Adrenal gland (tissue), 12 donors: Measurements from ENCODE around the gene CEP131. TPM values are rescaled to one million over a fixed set of nuclear protein-coding genes. Genes with fewer than 3 reads are reported as not detected.
A peak's percentile ranks its signal among the peaks of the same experiment; 100 is the strongest.

Experiments used
- DNase-seq, 7 donors: peaks; one replicate each; pipeline ENCODE4 v3.0.0-alpha.2; 2019 to 2020
- H3K27ac ChIP-seq, 5 donors: fragments of 200-600 bp; sonication (generic) in 4 of 5; 1 replicate in 3 of 5; 2 replicates in 2 of 5; pipeline versions ENCODE4 v1.5.1 to v1.8.0; 2016 to 2020; ENCODE audit warnings: mild to moderate bottlenecking in 1 of 5
- H3K27me3 ChIP-seq: fragments of 200-600 bp; 2 replicates; pipeline ENCODE4 v1.8.0; 2021
- H3K36me3 ChIP-seq, 2 donors: fragments of 200-600 bp; replicated peaks in 1 of 2; 1 replicate in 1 of 2; 2 replicates in 1 of 2; pipeline versions ENCODE4 v1.5.1 to v1.8.0; 2018 to 2022
- H3K4me1 ChIP-seq, 2 donors: fragments of 200-600 bp; replicated peaks in 1 of 2; 1 replicate in 1 of 2; 2 replicates in 1 of 2; pipeline versions ENCODE4 v1.5.1 to v1.8.0; 2018 to 2021
- H3K4me3 ChIP-seq, 4 donors: fragments of 200-600 bp; sonication (generic) in 3 of 4; one replicate each; pipeline ENCODE4 v1.5.1; 2016 to 2018
- H3K9me3 ChIP-seq, 3 donors: fragments of 200-600 bp; sonication (generic) in 1 of 3; replicated peaks in 1 of 3; 1 replicate in 2 of 3; 2 replicates in 1 of 3; pipeline versions ENCODE4 v1.5.1 to v1.8.0; 2016 to 2021
- CTCF ChIP-seq, 6 experiments: fragments of 450-650 bp in 4 of 6; fragments of 200-600 bp in 2 of 6; sonication (generic) in 1 of 6; IDR thresholded peaks; 1 replicate in 5 of 6; 2 replicates in 1 of 6; pipeline versions ENCODE4 v1.5.1 to v1.8.0; 2016 to 2021; ENCODE audit warnings: antibody characterized with exemption in 6 of 6, mild to moderate bottlenecking in 2 of 6, moderate library complexity in 1 of 6
- POLR2A ChIP-seq, 2 donors: fragments of 450-650 bp; IDR thresholded peaks; one replicate each; pipeline ENCODE4 v1.6.1; 2017; ENCODE audit warnings: antibody characterized with exemption in 2 of 2, mild to moderate bottlenecking in 2 of 2, moderate library complexity in 1 of 2
- WGBS, 4 donors: extraction: QIAGEN DNeasy Blood & Tissue Kit in 2 of 4; methylation state at CpG; one replicate each; pipeline versions ENCODE4 v1.1.5 to v1.1.7; 2013 to 2017; 5-methylcytosine and 5-hydroxymethylcytosine counted together
- intact Hi-C, 2 donors: fragments of 100-400 bp; cut with DNase I; formaldehyde crosslinking; loops; one replicate each; pipeline versions ENCODE4 v1.14.1 to v1.15.0; 2022 to 2023
- polyA plus RNA-seq, 3 donors: library from polyadenylated mRNA; stranded (reverse); fragments of 200-250 nt in 2 of 3; fragments of 350-450 nt in 1 of 3; fragmentation: Illumina TruSeq in 1 of 3; extraction: RNeasy Lipid Tissue Mini Kit (QIAGEN cat#74804) in 1 of 3; gene quantifications; one replicate each; pipeline ENCODE4 v1.2.3, GENCODE V29; 2013 to 2014
- total RNA-seq, 9 donors: library from RNA; depleted of rRNA in 4 of 9; stranded (reverse); fragments of >200 nt in 4 of 9; fragments of 120-200 nt in 1 of 9; fragmentation: NEBNext Ultra II Directional in 1 of 9; extraction: Animal tissue kit (Norgen Biotek cat#: 25700) in 1 of 9; gene quantifications; one replicate each; pipeline versions ENCODE4 v1.1.0 to v1.2.4, GENCODE V29; 2013 to 2023
- donor health status: healthy with polysubstance abuse.
- donor health status: Bipolar disorder and iron deficiency.
- donor health status: DM: yes; HTN: yes; CAD: no.
- donor health status: DM: no; HTN: no; CAD: no.
- donor health status: DM: no; HTN: no; CAD: no.
- donor health status: DM: yes; HTN: yes; CAD: no.

The CEP131 gene
- total and polyA plus RNA-seq, 12 donors: 0.81 to 55.8 (median 8.2) TPM

DNA sequence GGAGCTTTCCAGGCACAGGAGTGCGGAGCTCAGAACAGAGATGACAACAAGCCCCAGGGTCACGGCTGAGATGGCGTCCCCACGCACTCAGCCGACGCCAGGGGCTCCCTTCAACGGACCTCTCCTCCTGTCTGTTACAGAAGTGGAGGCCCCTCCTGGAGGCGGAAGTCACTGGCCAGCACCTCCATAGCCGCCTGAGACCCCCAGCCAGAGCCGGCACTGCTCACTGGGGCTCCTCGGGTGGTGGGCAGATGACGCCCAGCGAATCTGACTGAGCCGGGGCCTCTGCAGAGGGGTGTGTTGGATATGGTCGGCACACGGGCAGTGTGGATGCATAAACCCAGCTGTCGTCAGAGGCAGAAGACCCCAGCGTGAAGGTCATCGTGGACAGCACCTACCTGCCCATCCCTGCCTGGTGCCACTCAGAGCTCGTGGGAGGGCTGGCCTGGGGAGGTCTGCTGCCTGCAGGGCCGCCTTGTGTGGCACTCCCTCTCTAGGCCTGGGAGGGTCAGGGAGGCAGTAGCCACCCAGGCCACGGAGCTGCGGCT lies 36.4 kb upstream of the CEP131 start:
- TF ChIP-seq POLR2A (IDR thresholded peaks at IDR 0.05): no peak
- TF ChIP-seq CTCF (IDR thresholded peaks at IDR 0.05): no peak
- Histone ChIP-seq H3K27me3 (no peaks in the 10 kb centered on the region), H3K36me3 (peaks cover 0 to 69% of the 10 kb centered on the region in 2 donors), H3K4me3 (no peak overlapping the region), H3K4me1 (peaks cover 0 to 11% of the 10 kb centered on the region in 2 donors), H3K9me3 (no peaks in the 10 kb centered on the region), H3K27ac (no peak overlapping the region)
- WGBS, 4 donors: 88 to 92% (median 90%) methylated on average over 10 to 23 of the region's 23 CpGs
- intact Hi-C loops: loop anchor here in 1 of 2 donors (5.0 kb wide), 1 partner anchor 223 kb away; no protein-coding TSS in a partner anchor
- DNase-seq: no peak

DNA sequence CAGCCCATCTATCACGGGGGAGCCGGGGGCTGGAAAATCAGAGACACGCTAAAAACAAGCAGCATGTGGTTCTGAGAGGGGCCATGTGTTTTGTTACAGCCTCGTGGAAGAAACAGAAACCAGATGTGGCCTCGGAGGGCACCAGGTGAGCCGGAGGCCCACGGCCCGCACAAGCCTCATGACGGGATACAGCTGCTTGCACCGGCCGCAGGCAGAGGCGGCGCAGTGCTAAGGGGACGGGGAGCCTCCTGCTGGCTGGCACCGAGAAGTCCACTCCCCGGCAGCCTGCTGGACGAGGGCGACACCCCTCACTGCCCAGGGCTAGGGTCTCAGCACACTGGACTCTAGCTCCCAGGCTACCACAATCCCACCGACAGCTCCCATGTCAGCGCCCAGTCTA lies 35.5 kb upstream of the CEP131 start:
- TF ChIP-seq POLR2A (IDR thresholded peaks at IDR 0.05) (no peak), CTCF (IDR thresholded peaks at IDR 0.05) (peak in 1 of 6 experiments; percentile 9)
- peaks cover 0 to 60% of the 10 kb centered on the region in 2 donors for H3K36me3 ChIP-seq
- 80 to 89% (median 86%) methylated on average over 1 to 20 of the region's 20 CpGs for WGBS, 4 donors
- no peaks in the 10 kb centered on the region for H3K9me3 ChIP-seq
- no peak overlapping the region for H3K4me3 ChIP-seq
- no peaks in the 10 kb centered on the region for H3K27me3 ChIP-seq
- intact Hi-C loops: loop anchor here in 1 of 2 donors (5.0 kb wide), 1 partner anchor 224 kb away; no protein-coding TSS in a partner anchor
- H3K27ac ChIP-seq: no peak overlapping the region
- DNase-seq: no peak
- peaks cover 0 to 11% of the 10 kb centered on the region in 2 donors for H3K4me1 ChIP-seq

DNA sequence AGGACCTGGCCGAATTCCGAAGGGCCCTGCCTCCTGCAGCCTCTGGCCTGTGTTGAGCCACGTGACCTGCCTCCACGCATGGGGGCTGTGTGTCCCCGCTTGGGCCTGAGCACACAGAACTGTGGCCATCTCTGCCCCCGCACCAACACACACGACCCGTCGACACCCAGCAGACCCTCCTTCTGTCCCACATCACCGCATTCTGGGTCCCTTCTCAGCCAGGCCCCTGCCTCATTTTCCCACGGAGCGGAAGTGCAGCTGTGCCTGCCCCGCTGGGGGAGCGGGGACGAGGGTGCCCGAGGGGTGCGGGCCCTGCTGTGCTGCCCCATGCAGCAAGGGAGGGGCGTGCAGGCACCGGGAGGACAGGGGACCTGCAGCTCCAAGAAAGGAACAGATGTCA lies 34.8 kb upstream of the CEP131 start:
- no peak for DNase-seq
- WGBS, 4 donors: 94 to 95% (median 94%) methylated on average over 13 to 19 of the region's 19 CpGs

DNA sequence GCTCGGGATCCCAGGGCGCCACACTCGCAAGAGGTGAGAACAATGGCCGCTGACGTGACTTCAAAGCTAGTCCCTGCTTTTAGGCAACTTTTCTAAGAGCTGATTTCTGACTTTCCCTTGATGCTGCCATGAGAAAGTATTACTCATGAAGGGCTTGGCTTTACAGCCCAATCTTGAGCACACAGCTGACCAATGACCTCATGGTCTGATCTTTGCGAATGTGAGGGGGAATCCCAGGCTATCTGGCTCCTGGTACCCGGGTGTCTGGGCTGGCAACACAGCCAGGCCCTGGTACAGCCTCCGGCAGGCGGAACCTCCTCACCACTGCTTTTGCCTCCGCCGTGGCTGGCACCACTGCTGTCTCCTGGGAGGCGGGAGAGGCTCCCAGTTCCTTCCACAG lies 33.9 kb upstream of the CEP131 start:
- Histone ChIP-seq H3K9me3 (no peaks in the 10 kb centered on the region), H3K36me3 (peaks cover 0 to 60% of the 10 kb centered on the region in 2 donors), H3K27me3 (no peaks in the 10 kb centered on the region), H3K4me1 (peaks cover 0 to 15% of the 10 kb centered on the region in 2 donors), H3K27ac (peak overlapping the region in 2 of 5 donors; percentile 21 to 40), H3K4me3 (no peak overlapping the region)
- 73 to 94% (median 85%) methylated on average over 6 to 12 of the region's 12 CpGs for WGBS, 4 donors
- DNase-seq: peak in 3 of 7 donors; percentile 39 to 75 (median 57)
- intact Hi-C loops: loop anchor here in 1 of 2 donors (5.0 kb wide), 1 partner anchor 226 kb away; no protein-coding TSS in a partner anchor
- TF ChIP-seq POLR2A (IDR thresholded peaks at IDR 0.05): no peak
- no peak for TF ChIP-seq CTCF (IDR thresholded peaks at IDR 0.05)

More for the DNA sequence above, 34.8 kb upstream of the CEP131 start:
- intact Hi-C loops: loop anchor here in 1 of 2 donors (5.0 kb wide), 1 partner anchor 225 kb away; no protein-coding TSS in a partner anchor
- no peaks in the 10 kb centered on the region for H3K27me3 ChIP-seq
- H3K36me3 ChIP-seq: peaks cover 0 to 59% of the 10 kb centered on the region in 2 donors
- H3K27ac ChIP-seq: no peak overlapping the region
- H3K4me3 ChIP-seq: no peak overlapping the region
- TF ChIP-seq CTCF (IDR thresholded peaks at IDR 0.05): no peak
- TF ChIP-seq POLR2A (IDR thresholded peaks at IDR 0.05): no peak
- H3K4me1 ChIP-seq: peaks cover 0 to 15% of the 10 kb centered on the region in 2 donors
- H3K9me3 ChIP-seq: no peaks in the 10 kb centered on the region
